RPMI7951 (cell line): ENCODE data around the gene CHMP1A. TPM values are rescaled to one million over a fixed set of nuclear protein-coding genes. Genes with fewer than 3 reads are reported as not detected.

Experiments
- DNase-seq: peaks from one replicate; pipeline ENCODE4 v3.0.0-alpha.2; 2012; ENCODE audit warnings: low read depth
- total RNA-seq: library from RNA; depleted of rRNA; stranded (reverse); fragments of >200 nt; shearing (Covaris generic); gene quantifications from 2 replicates; pipeline ENCODE4 v1.2.3, GENCODE V29; 2014; rRNA removed

Gene CHMP1A
- total RNA-seq, 1 experiment from 2014 or later, result 115 TPM

GRCh38 chr16:89605186-89605970, 52.1 kb downstream of the CHMP1A start:
- DNase-seq, result no peak

- no peak for DNase-seq
Measured at GRCh38 chr16:89604764-89605163, 52.7 kb downstream of the CHMP1A start.

- no peak for DNase-seq
Measured at GRCh38 chr16:89602952-89603590, 54.4 kb downstream of the CHMP1A start.

GRCh38 chr16:89602273-89602951, 55.1 kb downstream of the CHMP1A start:
- peak; percentile 85 for DNase-seq

- no peak for DNase-seq
Measured at GRCh38 chr16:89601906-89602272, 55.6 kb downstream of the CHMP1A start.

GRCh38 chr16:89600956-89601355, 56.6 kb downstream of the CHMP1A start:
- DNase-seq, result peak; percentile 45

- no peak for DNase-seq
Measured at GRCh38 chr16:89600427-89600826, 57.1 kb downstream of the CHMP1A start.

- no peak for DNase-seq
Measured at GRCh38 chr16:89599902-89600301, 57.6 kb downstream of the CHMP1A start.

- DNase-seq, result peak; percentile 26
Measured at GRCh38 chr16:89599451-89599858, 58.1 kb downstream of the CHMP1A start.

- DNase-seq, result peak; percentile 41
Measured at GRCh38 chr16:89598199-89598598, 59.3 kb downstream of the CHMP1A start.

GRCh38 chr16:89596957-89597649, 60.4 kb downstream of the CHMP1A start:
- DNase-seq, result no peak

- no peak for DNase-seq
Measured at GRCh38 chr16:89596061-89596689, 61.3 kb downstream of the CHMP1A start.

- DNase-seq, result no peak
Measured at GRCh38 chr16:89595330-89596060, 62.0 kb downstream of the CHMP1A start.

Other genes starting within 250 kb of the CHMP1A start
- 31.2 and 38.4 TPM in 2 replicates for gene ANKRD11, start 167.1 kb downstream of the CHMP1A start, total RNA-seq
- gene SPG7, start 149.3 kb downstream of the CHMP1A start, total RNA-seq, result 50.3 and 79.9 TPM in 2 replicates
- gene RPL13, start 97.0 kb downstream of the CHMP1A start, total RNA-seq, result 2,032 and 3,331 TPM in 2 replicates
- gene CPNE7, start 82.0 kb downstream of the CHMP1A start, total RNA-seq, result 1.3 and 2.6 TPM in 2 replicates
- 0.24 and 0.29 TPM in 2 replicates for gene DPEP1, start 44.1 kb downstream of the CHMP1A start, total RNA-seq
- gene SPATA33, start 128 bp upstream of the CHMP1A start, total RNA-seq, result 5.5 and 9.6 TPM in 2 replicates
- gene CDK10, start 29.0 kb upstream of the CHMP1A start, total RNA-seq, result 24.5 and 29.0 TPM in 2 replicates
- gene SPATA2L, start 44.0 kb upstream of the CHMP1A start, total RNA-seq, result 9.5 and 15.1 TPM in 2 replicates
- 2.8 and 3.5 TPM in 2 replicates for gene VPS9D1, start 63.2 kb upstream of the CHMP1A start, total RNA-seq
- 6.8 and 11.4 TPM in 2 replicates for gene ZNF276, start 63.8 kb upstream of the CHMP1A start, total RNA-seq
- gene FANCA, start 158.9 kb upstream of the CHMP1A start, total RNA-seq, result 28.2 and 33.5 TPM in 2 replicates
- 1.8 and 3.3 TPM in 2 replicates for gene SPIRE2, start 170.8 kb upstream of the CHMP1A start, total RNA-seq
- gene TCF25, start 215.9 kb upstream of the CHMP1A start, total RNA-seq, result 72.9 and 93.7 TPM in 2 replicates